ENCODE data around the gene PALMD.

GRCh38 chr1:99681583-99681982 is 35.7 kb downstream of the PALMD start:
- no peak for TF ChIP-seq POLR2A (IDR thresholded peaks at IDR 0.05)
- TF ChIP-seq, protein P1, sequence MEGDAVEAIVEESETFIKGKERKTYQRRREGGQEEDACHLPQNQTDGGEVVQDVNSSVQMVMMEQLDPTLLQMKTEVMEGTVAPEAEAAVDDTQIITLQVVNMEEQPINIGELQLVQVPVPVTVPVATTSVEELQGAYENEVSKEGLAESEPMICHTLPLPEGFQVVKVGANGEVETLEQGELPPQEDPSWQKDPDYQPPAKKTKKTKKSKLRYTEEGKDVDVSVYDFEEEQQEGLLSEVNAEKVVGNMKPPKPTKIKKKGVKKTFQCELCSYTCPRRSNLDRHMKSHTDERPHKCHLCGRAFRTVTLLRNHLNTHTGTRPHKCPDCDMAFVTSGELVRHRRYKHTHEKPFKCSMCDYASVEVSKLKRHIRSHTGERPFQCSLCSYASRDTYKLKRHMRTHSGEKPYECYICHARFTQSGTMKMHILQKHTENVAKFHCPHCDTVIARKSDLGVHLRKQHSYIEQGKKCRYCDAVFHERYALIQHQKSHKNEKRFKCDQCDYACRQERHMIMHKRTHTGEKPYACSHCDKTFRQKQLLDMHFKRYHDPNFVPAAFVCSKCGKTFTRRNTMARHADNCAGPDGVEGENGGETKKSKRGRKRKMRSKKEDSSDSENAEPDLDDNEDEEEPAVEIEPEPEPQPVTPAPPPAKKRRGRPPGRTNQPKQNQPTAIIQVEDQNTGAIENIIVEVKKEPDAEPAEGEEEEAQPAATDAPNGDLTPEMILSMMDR (IDR thresholded peaks at IDR 0.05) = no peak
